Muscle layer of colon (tissue), 2 donors: ENCODE data around the gene FAM180A.
"Not testable (repeated sequence)": the region's sequence is repeated elsewhere in the genome, so short reads cannot be mapped to it uniquely, and the experiment has no call there.

ENCODE experiments used
- H3K27ac ChIP-seq: one replicate; pipeline ENCODE4 v1.7.0; 2013; ENCODE audit warnings: low read depth, mild to moderate bottlenecking, low read length, moderate library complexity
- H3K27me3 ChIP-seq, 2 donors: one replicate each; pipeline ENCODE4 v1.7.0; 2013; ENCODE audit warnings: low read length in 2 of 2, mild to moderate bottlenecking in 2 of 2; ENCODE audit not compliant: insufficient read depth in 2 of 2, control insufficient read depth in 1 of 2
- H3K36me3 ChIP-seq: one replicate; pipeline ENCODE4 v1.7.0; 2013; ENCODE audit warnings: mild to moderate bottlenecking, low read length; ENCODE audit not compliant: insufficient read depth
- H3K4me1 ChIP-seq: one replicate; pipeline ENCODE4 v1.7.0; 2013; ENCODE audit warnings: mild to moderate bottlenecking, low read length; ENCODE audit not compliant: insufficient read depth
- H3K4me3 ChIP-seq, 2 donors: one replicate each; pipeline ENCODE4 v1.7.0; 2013; ENCODE audit warnings: low read length in 2 of 2, low read depth in 1 of 2, mild to moderate bottlenecking in 1 of 2, moderate library complexity in 1 of 2
- H3K9ac ChIP-seq: one replicate; pipeline ENCODE4 v1.7.0; 2013; ENCODE audit warnings: low read length
- H3K9me3 ChIP-seq: one replicate; pipeline ENCODE4 v1.7.0; 2013; ENCODE audit warnings: mild to moderate bottlenecking, low read length
- donor health status: abdominal sarcoma.
- donor health status: Adenocarcinoma of cecum.

The FAM180A gene

GRCh38 chr7:135785065-135785464, 36.5 kb upstream of the FAM180A start:
- Histone ChIP-seq H3K9me3 (no peaks in the 10 kb centered on the region), H3K9ac (no peak overlapping the region), H3K27ac (no peak overlapping the region), H3K4me3 (no peak overlapping the region), H3K4me1 (no peaks in the 10 kb centered on the region), H3K27me3 (no peaks in the 10 kb centered on the region), H3K36me3 (no peaks in the 10 kb centered on the region)

GRCh38 chr7:135784013-135784412, 35.4 kb upstream of the FAM180A start:
- H3K27me3 ChIP-seq = no peaks in the 10 kb centered on the region
- H3K9ac ChIP-seq = no peak overlapping the region
- no peak overlapping the region for H3K4me3 ChIP-seq
- no peaks in the 10 kb centered on the region for H3K36me3 ChIP-seq
- no peaks in the 10 kb centered on the region for H3K9me3 ChIP-seq
- no peak overlapping the region for H3K27ac ChIP-seq
- no peaks in the 10 kb centered on the region for H3K4me1 ChIP-seq

- no peaks in the 10 kb centered on the region for H3K4me1 ChIP-seq
These were observed 34.2 kb upstream of the FAM180A start for GRCh38 chr7:135782801-135783200.

GRCh38 chr7:135782377-135782776, 33.8 kb upstream of the FAM180A start:
- Histone ChIP-seq H3K9me3 (no peaks in the 10 kb centered on the region), H3K9ac (no peak overlapping the region), H3K4me1 (no peaks in the 10 kb centered on the region), H3K4me3 (no peak overlapping the region), H3K27ac (no peak overlapping the region), H3K36me3 (no peaks in the 10 kb centered on the region), H3K27me3 (no peaks in the 10 kb centered on the region)

More at GRCh38 chr7:135782801-135783200, 34.2 kb upstream of the FAM180A start:
- Histone ChIP-seq H3K27ac (no peak overlapping the region), H3K27me3 (no peaks in the 10 kb centered on the region), H3K9ac (no peak overlapping the region), H3K36me3 (no peaks in the 10 kb centered on the region), H3K9me3 (no peaks in the 10 kb centered on the region), H3K4me3 (no peak overlapping the region)

GRCh38 chr7:135777626-135778398, 29.2 kb upstream of the FAM180A start:
- Histone ChIP-seq H3K4me3 (no peak overlapping the region), H3K9me3 (no peaks in the 10 kb centered on the region), H3K27ac (no peak overlapping the region), H3K36me3 (no peaks in the 10 kb centered on the region), H3K27me3 (no peaks in the 10 kb centered on the region), H3K9ac (no peak overlapping the region), H3K4me1 (no peaks in the 10 kb centered on the region)

- not testable (repeated sequence) for H3K4me3 ChIP-seq, H3K36me3 ChIP-seq, H3K4me1 ChIP-seq, H3K9me3 ChIP-seq, H3K27me3 ChIP-seq, H3K27ac ChIP-seq, H3K9ac ChIP-seq
These were observed 27.3 kb upstream of the FAM180A start for GRCh38 chr7:135775915-135776314.

GRCh38 chr7:135775230-135775629, 26.6 kb upstream of the FAM180A start:
- Histone ChIP-seq H3K27ac (no peak overlapping the region), H3K9ac (no peak overlapping the region), H3K4me1 (no peaks in the 10 kb centered on the region), H3K36me3 (no peaks in the 10 kb centered on the region), H3K4me3 (no peak overlapping the region), H3K27me3 (no peaks in the 10 kb centered on the region), H3K9me3 (no peaks in the 10 kb centered on the region)

- Histone ChIP-seq H3K27me3 (no peaks in the 10 kb centered on the region), H3K9ac (no peak overlapping the region), H3K4me1 (no peaks in the 10 kb centered on the region), H3K4me3 (no peak overlapping the region), H3K27ac (no peak overlapping the region), H3K9me3 (no peaks in the 10 kb centered on the region), H3K36me3 (no peaks in the 10 kb centered on the region)
These were observed 25.7 kb upstream of the FAM180A start for GRCh38 chr7:135774284-135774683.

GRCh38 chr7:135773464-135773863, 24.9 kb upstream of the FAM180A start:
- no peaks in the 10 kb centered on the region for H3K27me3 ChIP-seq
- H3K9me3 ChIP-seq = no peaks in the 10 kb centered on the region
- no peak overlapping the region for H3K4me3 ChIP-seq
- H3K4me1 ChIP-seq = peaks cover 2% of the 10 kb centered on the region
- no peaks in the 10 kb centered on the region for H3K36me3 ChIP-seq
- H3K27ac ChIP-seq = no peak overlapping the region
- no peak overlapping the region for H3K9ac ChIP-seq

GRCh38 chr7:135772639-135773222, 24.1 kb upstream of the FAM180A start:
- H3K36me3 ChIP-seq = no peaks in the 10 kb centered on the region
- no peaks in the 10 kb centered on the region for H3K27me3 ChIP-seq
- peaks cover 6% of the 10 kb centered on the region for H3K4me1 ChIP-seq
- H3K9ac ChIP-seq = no peak overlapping the region
- H3K4me3 ChIP-seq = no peak overlapping the region
- no peaks in the 10 kb centered on the region for H3K9me3 ChIP-seq
- no peak overlapping the region for H3K27ac ChIP-seq

- Histone ChIP-seq H3K36me3 (no peaks in the 10 kb centered on the region), H3K9ac (no peak overlapping the region), H3K27ac (no peak overlapping the region), H3K9me3 (no peaks in the 10 kb centered on the region), H3K4me3 (no peak overlapping the region), H3K4me1 (peaks cover 6% of the 10 kb centered on the region), H3K27me3 (no peaks in the 10 kb centered on the region)
These were observed 23.5 kb upstream of the FAM180A start for GRCh38 chr7:135771961-135772638.
